ENCODE measurements around the gene YPEL1.
"Not testable (repeated sequence)": the region's sequence is repeated elsewhere in the genome, so short reads cannot be mapped to it uniquely, and the experiment has no call there.

The YPEL1 gene

GRCh38 chr22:21682385-21683175 lies 53.0 kb downstream of the YPEL1 start:
- DNase-seq (ENCODE audit: low spot score): no peak

- no peak for DNase-seq (ENCODE audit: low spot score)
Observed at GRCh38 chr22:21681566-21682370, 53.8 kb downstream of the YPEL1 start.

- DNase-seq (ENCODE audit: low spot score): no peak
Observed at GRCh38 chr22:21680830-21681565, 54.6 kb downstream of the YPEL1 start.

DNA sequence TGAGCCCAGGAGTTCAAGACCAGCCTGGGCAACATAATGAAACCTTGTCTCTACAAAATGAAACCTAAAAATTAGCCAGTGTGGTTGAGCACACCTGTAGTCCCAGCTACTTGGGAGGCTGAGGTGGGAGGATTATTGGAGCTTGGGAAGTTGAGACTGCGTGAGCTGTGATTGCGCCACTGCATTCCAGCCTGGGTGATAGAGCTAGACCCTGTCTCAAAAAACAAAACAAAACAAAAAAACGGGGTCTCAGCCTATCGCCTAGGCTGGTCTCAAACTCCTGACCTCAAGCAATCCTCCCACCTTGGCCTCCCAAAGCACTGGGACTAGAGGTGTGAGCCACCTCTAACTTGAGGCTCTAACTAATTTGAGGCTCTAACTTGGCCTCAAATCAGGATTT lies 56.2 kb downstream of the YPEL1 start:
- DNase-seq (ENCODE audit: low spot score): no peak

DNA sequence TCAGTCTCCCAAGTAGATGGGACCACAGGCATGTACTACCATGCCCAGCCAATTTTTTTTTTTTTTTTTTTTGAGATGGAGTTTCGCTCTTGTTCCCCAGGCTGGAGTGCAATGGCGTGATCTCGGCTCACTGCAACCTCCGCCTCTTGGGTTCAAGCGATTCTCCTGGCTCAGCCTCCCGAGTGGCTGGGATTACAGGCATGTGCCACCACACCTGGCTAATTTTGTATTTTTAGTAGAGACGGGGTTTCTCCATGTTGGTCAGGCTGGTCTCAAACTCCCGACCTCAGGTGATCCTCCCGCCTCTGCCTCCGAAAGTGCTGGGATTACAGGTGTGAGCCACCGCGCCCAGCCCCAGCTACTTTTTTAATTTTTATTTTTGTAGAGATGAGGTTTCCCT lies 56.8 kb downstream of the YPEL1 start:
- not testable (repeated sequence) for DNase-seq (ENCODE audit: low spot score)

DNA sequence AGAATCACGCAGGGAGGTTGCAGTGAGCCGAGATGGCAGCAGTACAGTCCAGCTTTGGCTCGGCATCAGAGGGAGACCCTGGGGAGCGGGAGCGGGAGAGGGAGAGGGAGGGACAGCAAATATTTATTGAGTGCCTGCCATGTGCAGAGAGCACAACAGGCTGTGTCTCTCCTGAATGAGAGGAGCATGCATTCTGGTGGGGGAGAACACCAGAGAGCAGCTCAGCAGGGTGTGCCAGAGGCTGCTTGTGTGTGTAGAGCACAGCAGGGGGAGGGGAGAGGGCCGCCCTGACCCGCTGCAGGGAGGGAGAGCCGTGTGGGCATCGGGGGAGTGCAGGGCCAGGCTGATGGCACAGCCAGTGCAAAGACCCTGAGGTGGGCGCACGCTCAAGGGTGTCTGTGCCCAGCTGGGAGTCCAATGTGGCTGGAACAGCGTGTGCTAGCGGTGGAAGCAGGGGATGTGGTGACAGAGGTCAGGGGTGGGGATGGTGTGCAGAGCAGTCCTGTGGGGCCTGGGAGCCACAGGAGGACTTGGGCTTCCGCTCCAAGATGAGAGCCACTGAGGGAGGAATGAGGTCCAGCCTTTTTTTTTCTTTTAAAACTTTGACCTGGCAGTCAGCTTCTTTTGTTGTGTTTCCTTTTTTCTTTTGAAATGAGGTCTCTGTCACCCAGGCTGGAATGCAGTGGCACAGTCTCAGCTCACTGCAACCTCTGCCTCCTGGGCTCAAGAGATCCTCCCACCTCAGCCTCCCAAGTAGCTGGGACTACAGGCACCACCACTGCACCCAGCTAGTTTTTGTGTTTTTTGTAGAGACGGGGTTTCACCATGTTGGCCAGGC lies 57.8 kb downstream of the YPEL1 start:
- no peak for DNase-seq (ENCODE audit: low spot score)

DNA sequence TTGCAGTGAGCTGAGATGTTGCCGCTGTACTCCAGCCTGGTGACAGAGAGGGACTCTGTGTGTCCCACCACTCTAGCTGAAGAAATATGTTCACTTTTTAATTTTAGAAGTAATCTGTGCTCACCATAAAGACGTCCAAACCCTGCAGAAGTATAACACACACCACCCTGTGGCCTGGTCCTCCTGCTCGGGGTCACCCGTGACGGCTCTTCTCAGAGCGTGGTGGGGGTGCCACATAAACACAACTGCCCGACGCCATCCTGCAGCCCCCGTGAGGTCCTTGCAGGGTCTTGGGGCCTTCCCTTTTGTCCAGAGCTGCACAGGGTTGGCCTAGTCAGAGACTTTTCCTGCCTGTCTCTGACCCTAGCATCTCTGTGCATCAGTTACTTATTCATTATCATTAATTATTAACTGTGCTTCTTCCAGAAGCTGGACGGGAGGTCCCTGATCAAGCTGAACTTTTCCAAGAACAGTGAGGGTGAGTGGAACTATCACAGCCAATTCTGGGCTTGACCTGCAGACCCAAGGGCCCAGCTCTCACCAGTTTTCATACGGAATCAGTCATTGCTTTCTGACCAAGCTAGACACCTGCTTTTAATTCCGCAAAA lies 60.9 kb downstream of the YPEL1 start:
- DNase-seq (ENCODE audit: low spot score): no peak

DNA sequence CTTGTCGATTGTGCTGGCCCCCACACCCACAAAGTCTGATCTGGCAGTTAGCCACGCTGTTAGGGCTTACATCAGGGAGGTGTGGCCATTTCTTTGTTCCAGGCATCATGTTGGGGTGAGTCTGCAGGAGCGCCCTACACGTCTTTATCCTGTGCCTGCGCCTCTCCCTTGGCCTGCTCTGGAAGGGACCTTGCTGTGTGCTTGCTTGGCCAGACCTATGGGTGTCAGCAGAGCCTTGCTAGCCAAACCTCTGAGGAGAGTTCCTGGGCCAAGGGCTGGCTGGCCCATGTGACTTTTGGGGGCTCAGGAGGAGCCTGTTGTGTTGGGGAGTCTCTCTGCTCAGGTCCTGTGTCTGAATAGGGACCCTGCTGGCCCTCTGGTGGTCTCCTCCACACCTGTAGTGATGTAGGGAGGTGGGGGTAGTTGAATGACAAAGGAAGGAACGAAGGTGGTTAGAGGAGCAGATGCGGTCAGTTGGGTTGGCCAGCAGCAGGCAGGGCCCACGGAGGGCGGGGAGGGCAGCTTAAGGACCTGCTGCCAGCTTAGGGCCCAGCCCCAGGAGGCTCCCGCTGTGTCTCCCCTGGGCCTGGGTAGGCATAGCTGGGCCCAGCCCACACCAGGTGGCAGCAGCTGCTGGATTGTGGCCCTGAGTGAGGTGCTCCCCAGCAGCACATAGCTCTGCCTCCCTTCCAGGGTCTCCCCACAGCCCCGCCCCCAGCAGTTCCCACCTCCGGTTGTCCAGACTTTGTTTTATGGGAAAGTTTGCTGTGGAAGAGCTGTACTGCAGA lies 61.9 kb downstream of the YPEL1 start:
- DNase-seq (ENCODE audit: low spot score): no peak

DNA sequence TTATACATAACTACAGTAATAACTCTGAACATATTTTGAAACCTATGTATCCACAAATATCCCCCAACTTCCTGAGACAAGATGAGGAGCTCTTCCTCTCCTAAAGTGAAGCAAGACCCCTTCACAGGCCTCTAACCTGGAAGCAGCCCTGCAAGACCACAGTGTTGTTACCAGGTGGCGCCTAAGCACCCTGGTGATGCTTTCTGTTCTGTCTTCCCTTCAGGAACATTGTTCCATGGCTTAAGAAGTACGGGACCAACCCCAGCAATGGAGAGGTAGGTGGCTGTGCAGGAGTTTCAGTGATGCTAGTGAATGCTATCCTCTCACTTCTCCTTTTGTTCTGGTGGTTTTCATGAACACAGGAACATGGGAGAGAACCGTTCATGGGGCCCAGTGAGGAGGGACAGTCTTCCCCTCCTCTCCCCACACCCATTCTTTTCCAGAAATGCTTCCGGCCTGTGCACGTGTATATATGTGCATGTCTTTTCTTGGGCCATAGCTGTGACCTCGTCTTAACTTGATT lies 63.4 kb downstream of the YPEL1 start:
- DNase-seq (ENCODE audit: low spot score): no peak

- no peak for DNase-seq (ENCODE audit: low spot score)
Observed at GRCh38 chr22:21669026-21669425, 66.6 kb downstream of the YPEL1 start.

- DNase-seq (ENCODE audit: low spot score): no peak
Observed at GRCh38 chr22:21666786-21667185, 68.8 kb downstream of the YPEL1 start.

GRCh38 chr22:21665047-21665851 lies 70.3 kb downstream of the YPEL1 start:
- no peak for DNase-seq (ENCODE audit: low spot score)

GRCh38 chr22:21663738-21664137 lies 71.9 kb downstream of the YPEL1 start:
- DNase-seq (ENCODE audit: low spot score): no peak

DNA sequence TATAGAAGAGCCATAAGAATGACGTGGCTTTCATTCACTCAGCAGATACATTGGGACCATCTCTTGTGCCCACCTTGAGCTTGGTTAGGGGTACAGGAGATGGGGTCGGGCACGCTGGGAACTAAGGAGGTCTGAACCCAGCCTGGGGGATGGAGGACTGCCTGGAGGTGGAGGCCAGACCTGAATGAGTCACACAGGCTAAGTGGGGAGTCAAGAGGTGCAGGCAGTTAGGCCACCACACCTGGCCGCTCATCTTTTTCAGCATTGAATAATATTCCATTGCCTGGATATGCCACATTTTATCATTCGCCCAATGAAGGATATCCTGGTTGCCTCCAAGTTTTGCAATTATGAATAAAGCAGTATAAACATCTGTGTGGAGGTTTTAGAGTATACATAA lies 73.6 kb downstream of the YPEL1 start:
- no peak for DNase-seq (ENCODE audit: low spot score)

DNA sequence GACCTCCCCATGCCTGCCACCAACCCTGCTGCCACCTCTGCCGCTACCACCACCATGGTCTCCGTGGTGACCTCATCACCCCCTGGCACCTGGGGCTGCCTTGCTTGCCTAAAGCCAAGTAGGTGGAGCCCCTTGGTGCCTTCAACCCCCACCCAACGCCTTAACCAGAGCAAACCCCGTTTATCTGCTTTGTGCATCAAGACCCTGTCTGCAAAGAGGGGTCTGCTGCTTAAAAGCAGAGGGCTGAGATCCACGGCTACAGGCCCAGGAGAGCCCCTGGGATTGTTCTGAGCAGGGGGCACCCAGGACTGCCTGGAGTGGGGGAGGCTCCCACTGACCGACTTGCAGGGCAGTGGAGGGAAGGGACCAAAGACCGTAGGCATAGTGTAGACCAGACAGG lies 74.7 kb downstream of the YPEL1 start:
- DNase-seq (ENCODE audit: low spot score): no peak

GRCh38 chr22:21659864-21660525 lies 75.6 kb downstream of the YPEL1 start:
- no peak for DNase-seq (ENCODE audit: low spot score)

- peak; percentile 83 for DNase-seq (ENCODE audit: low spot score)
Observed at GRCh38 chr22:21657360-21658032, 78.1 kb downstream of the YPEL1 start.

DNA sequence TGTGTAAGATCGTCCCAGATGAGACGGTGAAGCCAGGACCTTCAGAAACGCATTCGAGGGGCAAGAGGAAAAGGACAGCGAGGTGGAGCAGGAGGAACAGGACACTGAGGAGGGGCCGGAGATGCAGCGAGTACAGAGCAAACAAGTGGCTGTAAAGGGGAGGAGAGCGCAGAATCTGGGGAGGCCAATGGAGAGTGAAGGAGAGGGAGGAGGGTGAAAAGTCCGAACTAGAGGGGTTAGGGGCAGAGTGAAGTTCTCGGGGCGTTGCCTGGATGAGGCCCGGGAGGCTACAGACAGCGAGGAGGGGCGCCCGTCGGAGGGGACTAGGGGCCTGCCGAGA lies 78.6 kb downstream of the YPEL1 start:
- no peak for DNase-seq (ENCODE audit: low spot score)

Data from activated CD4-positive, alpha-beta T cell treated with anti-CD3 and anti-CD28 coated beads, Interleukin-2, Interleukin-4, amounts not matched to agents 100 ng/mL and 50 ng/mL, durations not matched to agents 16 hours and 8 hours (primary cell).